ENCODE results near the gene CLSTN2. TPM values are rescaled to one million over a fixed set of nuclear protein-coding genes. Genes with fewer than 3 reads are reported as not detected.

Gene CLSTN2
- total RNA-seq, 1 donor from 2014 or later: 16.0 TPM

DNA sequence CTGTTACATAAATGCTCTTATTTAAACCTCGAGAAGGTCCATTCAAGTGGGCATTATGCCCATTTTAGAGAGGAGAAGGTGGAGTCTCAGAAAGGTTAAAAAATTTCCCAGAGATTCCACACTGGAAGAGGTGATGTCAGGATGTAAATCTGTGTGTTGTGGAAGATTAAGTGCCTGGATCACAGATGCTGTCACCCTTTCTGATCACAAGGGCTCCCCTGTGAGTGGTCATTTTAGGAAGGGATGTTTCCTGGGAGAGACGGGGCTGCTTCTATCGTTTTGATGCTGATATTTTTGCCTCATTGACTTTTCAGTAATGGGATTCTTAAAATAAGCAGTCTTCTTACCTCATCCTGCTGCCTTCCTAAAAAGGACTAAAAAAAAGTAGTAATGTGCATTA, 132.5 kb downstream of the CLSTN2 start:
- H3K27me3 ChIP-seq: no peaks in the 10 kb centered on the region
- no peaks in the 10 kb centered on the region for H3K36me3 ChIP-seq
- H3K4me3 ChIP-seq: no peak overlapping the region
- intact Hi-C loops (cut with DNase I): no loop called here
- H3K27ac ChIP-seq: no peak overlapping the region
- DNase-seq (ENCODE audit: extremely low spot score in 2 of 2): peak in 1 of 2 donors; percentile 47
- no peaks in the 10 kb centered on the region for H3K9me3 ChIP-seq
- no peaks in the 10 kb centered on the region for H3K4me1 ChIP-seq
- TF ChIP-seq POLR2AphosphoS5 (IDR thresholded peaks at IDR 0.05; ENCODE audit: insufficient read depth in 1 of 2, low read depth in 1 of 2): no peak
- TF ChIP-seq, protein P1, sequence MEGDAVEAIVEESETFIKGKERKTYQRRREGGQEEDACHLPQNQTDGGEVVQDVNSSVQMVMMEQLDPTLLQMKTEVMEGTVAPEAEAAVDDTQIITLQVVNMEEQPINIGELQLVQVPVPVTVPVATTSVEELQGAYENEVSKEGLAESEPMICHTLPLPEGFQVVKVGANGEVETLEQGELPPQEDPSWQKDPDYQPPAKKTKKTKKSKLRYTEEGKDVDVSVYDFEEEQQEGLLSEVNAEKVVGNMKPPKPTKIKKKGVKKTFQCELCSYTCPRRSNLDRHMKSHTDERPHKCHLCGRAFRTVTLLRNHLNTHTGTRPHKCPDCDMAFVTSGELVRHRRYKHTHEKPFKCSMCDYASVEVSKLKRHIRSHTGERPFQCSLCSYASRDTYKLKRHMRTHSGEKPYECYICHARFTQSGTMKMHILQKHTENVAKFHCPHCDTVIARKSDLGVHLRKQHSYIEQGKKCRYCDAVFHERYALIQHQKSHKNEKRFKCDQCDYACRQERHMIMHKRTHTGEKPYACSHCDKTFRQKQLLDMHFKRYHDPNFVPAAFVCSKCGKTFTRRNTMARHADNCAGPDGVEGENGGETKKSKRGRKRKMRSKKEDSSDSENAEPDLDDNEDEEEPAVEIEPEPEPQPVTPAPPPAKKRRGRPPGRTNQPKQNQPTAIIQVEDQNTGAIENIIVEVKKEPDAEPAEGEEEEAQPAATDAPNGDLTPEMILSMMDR (IDR thresholded peaks at IDR 0.05): no peak
- no peak for TF ChIP-seq POLR2A (IDR thresholded peaks at IDR 0.05)

DNA sequence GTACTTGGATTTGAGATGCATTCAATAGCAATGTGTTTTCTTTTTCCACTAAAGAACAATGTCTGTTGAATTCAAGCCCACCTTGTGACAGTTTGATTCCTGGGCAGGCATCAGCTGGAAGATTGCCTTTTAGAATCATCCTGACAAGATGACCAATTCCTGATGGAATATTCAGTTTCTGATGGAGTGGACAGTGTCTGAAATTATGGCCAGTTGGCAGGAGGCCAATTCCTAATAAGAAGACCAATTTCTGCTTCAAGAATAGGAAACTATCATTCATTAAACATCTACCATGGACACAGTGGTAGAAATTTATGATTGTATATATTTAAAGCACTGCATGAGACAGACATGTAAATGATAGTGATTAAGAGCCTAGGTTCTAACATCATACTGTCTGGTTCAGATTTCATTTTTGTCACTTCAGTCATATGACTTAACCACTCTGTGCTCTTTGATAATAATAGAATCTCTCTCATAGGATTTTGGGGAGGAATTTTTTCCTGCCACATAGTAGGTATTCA, 133.6 kb downstream of the CLSTN2 start:
- Histone ChIP-seq H3K9me3 (no peaks in the 10 kb centered on the region), H3K36me3 (no peaks in the 10 kb centered on the region), H3K27ac (no peak overlapping the region), H3K27me3 (no peaks in the 10 kb centered on the region), H3K4me1 (no peaks in the 10 kb centered on the region), H3K4me3 (no peak overlapping the region)
- DNase-seq (ENCODE audit: extremely low spot score in 2 of 2): peak in 1 of 2 donors; percentile 11
- intact Hi-C loops (cut with DNase I): no loop called here
- TF ChIP-seq, protein P1 (IDR thresholded peaks at IDR 0.05): no peak
- no peak for TF ChIP-seq POLR2A (IDR thresholded peaks at IDR 0.05)
- TF ChIP-seq POLR2AphosphoS5 (IDR thresholded peaks at IDR 0.05; ENCODE audit: insufficient read depth in 1 of 2, low read depth in 1 of 2): no peak

DNA sequence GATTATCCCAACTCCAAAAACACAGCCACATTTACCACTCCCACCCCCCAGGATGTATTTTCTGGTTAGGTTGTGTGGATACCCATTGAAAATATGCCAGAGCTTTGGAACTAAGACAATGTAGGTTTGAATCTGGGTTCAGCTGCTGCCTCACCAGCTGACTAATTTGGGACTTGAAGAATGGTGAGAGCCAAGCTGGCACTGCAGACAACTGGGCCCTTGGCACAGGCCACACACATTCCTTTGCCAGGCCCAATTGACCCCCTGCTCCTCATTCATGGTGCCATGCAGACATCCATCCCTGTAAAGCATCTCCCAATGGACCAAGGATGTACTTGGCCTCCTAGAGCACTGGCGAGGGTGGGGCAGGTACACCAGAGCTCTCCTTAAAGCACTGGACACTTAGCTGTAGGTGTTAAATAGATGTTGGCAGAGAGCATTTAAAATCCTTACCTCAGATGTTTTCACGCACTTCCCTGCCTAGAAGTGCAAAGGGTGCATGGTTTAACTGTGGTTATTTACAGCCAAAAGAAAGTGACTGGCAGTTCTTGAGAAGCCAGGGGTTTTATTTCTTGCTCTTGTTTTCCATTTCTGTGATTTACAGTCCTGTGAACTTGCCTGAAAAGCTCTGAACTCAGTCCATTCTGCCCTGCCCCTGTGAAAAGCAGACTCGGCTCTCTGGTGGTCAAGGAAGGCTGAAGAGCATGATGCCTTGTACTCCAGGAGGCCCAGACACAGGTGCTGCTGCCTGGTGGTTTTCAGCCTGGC, 138.5 kb downstream of the CLSTN2 start:
- Histone ChIP-seq H3K4me3 (no peak overlapping the region), H3K36me3 (no peaks in the 10 kb centered on the region), H3K9me3 (no peaks in the 10 kb centered on the region), H3K4me1 (no peaks in the 10 kb centered on the region), H3K27me3 (no peaks in the 10 kb centered on the region), H3K27ac (no peak overlapping the region)
- intact Hi-C loops (cut with DNase I): no loop called here
- DNase-seq (ENCODE audit: extremely low spot score in 2 of 2): no peak
- TF ChIP-seq, protein P1 (IDR thresholded peaks at IDR 0.05): no peak
- no peak for TF ChIP-seq POLR2A (IDR thresholded peaks at IDR 0.05)
- no peak for TF ChIP-seq POLR2AphosphoS5 (IDR thresholded peaks at IDR 0.05; ENCODE audit: insufficient read depth in 1 of 2, low read depth in 1 of 2)

DNA sequence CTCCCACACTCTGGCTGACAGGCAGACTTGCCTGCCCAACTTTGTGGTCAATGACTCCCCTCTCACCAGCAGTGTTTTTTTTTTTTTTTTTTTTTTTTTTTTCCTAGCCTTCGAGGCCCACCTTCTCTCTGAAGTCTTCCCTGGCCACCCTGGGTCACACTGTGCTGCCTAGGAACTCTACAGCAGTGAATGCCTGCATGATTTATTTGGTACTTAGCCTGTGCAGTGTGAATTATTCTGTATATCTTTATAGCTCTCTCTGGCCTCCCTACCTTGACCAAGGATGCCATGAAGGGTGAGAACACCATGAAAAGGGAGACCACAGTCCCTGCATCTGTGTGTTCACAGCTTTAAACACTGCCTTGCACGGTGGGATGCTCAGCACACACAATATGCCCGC, 141.6 kb downstream of the CLSTN2 start:
- no peaks in the 10 kb centered on the region for H3K4me1 ChIP-seq
- H3K36me3 ChIP-seq: no peaks in the 10 kb centered on the region
- intact Hi-C loops (cut with DNase I): no loop called here
- DNase-seq (ENCODE audit: extremely low spot score in 2 of 2): no peak
- TF ChIP-seq POLR2A (IDR thresholded peaks at IDR 0.05): no peak
- TF ChIP-seq, protein P1 (IDR thresholded peaks at IDR 0.05): no peak
- no peak for TF ChIP-seq POLR2AphosphoS5 (IDR thresholded peaks at IDR 0.05; ENCODE audit: insufficient read depth in 1 of 2, low read depth in 1 of 2)
- no peaks in the 10 kb centered on the region for H3K27me3 ChIP-seq
- no peak overlapping the region for H3K27ac ChIP-seq
- H3K9me3 ChIP-seq: no peaks in the 10 kb centered on the region
- H3K4me3 ChIP-seq: no peak overlapping the region

DNA sequence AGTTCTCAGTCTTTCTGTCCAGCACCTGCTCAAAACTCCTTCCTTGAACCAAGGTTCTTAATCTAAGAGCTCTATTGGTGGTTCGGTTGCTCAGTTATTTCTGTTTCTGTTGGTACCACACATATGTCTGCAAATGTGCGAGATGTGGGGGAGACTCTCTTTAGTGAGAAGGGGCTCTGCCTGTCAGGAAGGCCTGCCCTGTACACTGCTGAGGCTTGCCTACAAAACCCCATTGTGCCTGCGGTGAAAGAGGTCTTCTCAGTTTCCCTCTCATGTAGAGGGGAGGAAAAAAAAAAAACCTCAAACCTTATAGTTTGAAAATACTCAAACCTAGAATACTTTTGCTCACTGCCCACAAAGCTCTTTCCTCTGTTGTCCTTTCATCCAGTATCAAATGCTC, 142.4 kb downstream of the CLSTN2 start:
- H3K9me3 ChIP-seq: no peaks in the 10 kb centered on the region
- TF ChIP-seq POLR2A (IDR thresholded peaks at IDR 0.05) (no peak), POLR2AphosphoS5 (IDR thresholded peaks at IDR 0.05; ENCODE audit: insufficient read depth in 1 of 2, low read depth in 1 of 2) (no peak)
- TF ChIP-seq, protein P1 (IDR thresholded peaks at IDR 0.05): no peak
- no peak overlapping the region for H3K4me3 ChIP-seq
- no peak overlapping the region for H3K27ac ChIP-seq
- DNase-seq (ENCODE audit: extremely low spot score in 2 of 2): no peak
- no peaks in the 10 kb centered on the region for H3K36me3 ChIP-seq
- intact Hi-C loops (cut with DNase I): no loop called here
- no peaks in the 10 kb centered on the region for H3K27me3 ChIP-seq
- no peaks in the 10 kb centered on the region for H3K4me1 ChIP-seq

Measured in vagina (tissue), 2 donors.